H1 (cell line): ENCODE data around the gene H6PD. TPM values are rescaled to one million over a fixed set of nuclear protein-coding genes. Genes with fewer than 3 reads are reported as not detected.

ENCODE experiments used
- BRCA1 ChIP-seq: IDR thresholded peaks from 2 replicates; pipeline ENCODE4 v1.6.1; 2012; ENCODE audit warnings: low read depth, low read length, improper control_type of control experiment
- CEBPB ChIP-seq: IDR thresholded peaks from 2 replicates; pipeline ENCODE4 v1.6.1; 2012; ENCODE audit warnings: low read depth, low read length
- CHD7 ChIP-seq: fragments of 300-600 bp; sonication (generic); IDR thresholded peaks from 2 replicates; pipeline ENCODE4 v1.7.1; 2012; ENCODE audit warnings: low read length, moderate library complexity, mild to moderate bottlenecking, inconsistent platforms; ENCODE audit not compliant: insufficient replicate concordance
- KDM4A ChIP-seq: IDR thresholded peaks from one replicate; pipeline ENCODE4 v1.7.1; 2012; ENCODE audit warnings: low read depth, mild to moderate bottlenecking, moderate library complexity, low read length, inconsistent platforms; ENCODE audit not compliant: severe bottlenecking
- MAFK ChIP-seq: IDR thresholded peaks from 2 replicates; pipeline ENCODE4 v1.6.1; 2012; ENCODE audit warnings: low read depth, mild to moderate bottlenecking, improper control_type of control experiment, low read length
- NANOG ChIP-seq: IDR thresholded peaks from 2 replicates; pipeline ENCODE4 v1.6.1; 2011; ENCODE audit warnings: low read length, low read depth, mild to moderate bottlenecking, inconsistent platforms; ENCODE audit not compliant: insufficient read depth, poor library complexity, severe bottlenecking
- POLR2AphosphoS5 ChIP-seq: IDR thresholded peaks from 2 replicates; pipeline ENCODE4 v1.6.1; 2011; ENCODE audit warnings: low read depth, low read length
- RFX5 ChIP-seq: IDR thresholded peaks from 2 replicates; pipeline ENCODE4 v1.6.1; 2011; ENCODE audit warnings: low read depth, low read length, improper control_type of control experiment, borderline replicate concordance
- SP4 ChIP-seq: IDR thresholded peaks from 2 replicates; pipeline ENCODE4 v1.6.1; 2012; ENCODE audit warnings: low read length, inconsistent platforms
- TCF12 ChIP-seq: IDR thresholded peaks from 2 replicates; pipeline ENCODE4 v1.6.1; 2011; ENCODE audit warnings: low read depth, mild to moderate bottlenecking, low read length
- YY1 ChIP-seq: IDR thresholded peaks from 2 replicates; pipeline ENCODE4 v1.6.1; 2011; ENCODE audit warnings: low read depth, mild to moderate bottlenecking, low read length
- ZNF274 ChIP-seq: IDR thresholded peaks from 2 replicates; pipeline ENCODE4 v1.7.0; 2012; ENCODE audit warnings: low read length, borderline replicate concordance; ENCODE audit errors: extremely low read depth
- polyA plus RNA-seq, 7 experiments: library from polyadenylated mRNA; depleted of rRNA in 3 of 7; stranded (reverse) in 5 of 7; unstranded in 2 of 7; fragments of >200 nt in 5 of 7; fragments of 200-250 nt in 2 of 7; gene quantifications; 1 replicate in 5 of 7; 2 replicates in 1 of 7; 4 replicates in 1 of 7; pipeline versions ENCODE4 v1.2.1 to v1.2.3, GENCODE V29; 2011 to 2013; ENCODE audit warnings: missing spikeins in 2 of 7, mixed read lengths in 2 of 7
- total RNA-seq: library from RNA; stranded (reverse); fragmentation: NEBNext Ultra II Directional; extraction: Animal tissue kit (Norgen Biotek cat#: 25700); gene quantifications from 2 replicates; pipeline ENCODE4 v1.2.1, GENCODE V29; 2021

H6PD gene
- total and polyA plus RNA-seq, 2 of the 8 experiments (the other 6 are each of a cell fraction or from before 2014, with no cell fraction given) = 3.6 to 3.8 TPM

DNA sequence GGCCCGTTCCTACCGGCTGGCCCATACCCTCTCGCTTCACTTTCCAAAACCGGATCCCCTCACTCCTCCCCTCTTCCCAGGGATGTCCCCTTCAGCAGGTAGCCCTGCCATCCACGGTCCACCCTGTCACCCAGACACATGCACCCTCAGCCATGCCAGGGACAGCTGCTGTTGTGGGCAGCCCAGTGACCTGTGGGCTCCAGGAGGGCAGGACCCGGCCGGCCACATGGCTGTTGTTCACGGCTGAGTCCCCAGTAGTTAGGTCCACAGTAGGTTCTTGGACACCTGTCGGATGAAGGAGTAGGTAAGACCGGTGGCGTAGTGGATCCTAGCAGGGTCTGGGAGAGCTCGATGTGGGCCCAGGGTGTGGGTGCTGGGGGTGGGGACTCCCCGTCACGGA is 70.6 kb downstream of the H6PD start (continued):
- TF ChIP-seq CHD7 = no peak
- no peak for TF ChIP-seq MAFK
- no peak for TF ChIP-seq ZNF274
- TF ChIP-seq TCF12 = no peak
- no peak for TF ChIP-seq NANOG
- TF ChIP-seq CEBPB = no peak
- no peak for TF ChIP-seq POLR2AphosphoS5
- TF ChIP-seq BRCA1 = no peak
- TF ChIP-seq SP4 = no peak
- TF ChIP-seq RFX5 = no peak
- TF ChIP-seq KDM4A = no peak
- no peak for TF ChIP-seq YY1
